ENCODE results near the gene WHRN. TPM values are rescaled to one million over a fixed set of nuclear protein-coding genes. Genes with fewer than 3 reads are reported as not detected.
A peak's percentile ranks its signal among the peaks of the same experiment; 100 is the strongest.

Gene WHRN
- total and polyA plus RNA-seq, 2 experiments from 2014 or later, result 8.3 to 8.9 TPM

DNA sequence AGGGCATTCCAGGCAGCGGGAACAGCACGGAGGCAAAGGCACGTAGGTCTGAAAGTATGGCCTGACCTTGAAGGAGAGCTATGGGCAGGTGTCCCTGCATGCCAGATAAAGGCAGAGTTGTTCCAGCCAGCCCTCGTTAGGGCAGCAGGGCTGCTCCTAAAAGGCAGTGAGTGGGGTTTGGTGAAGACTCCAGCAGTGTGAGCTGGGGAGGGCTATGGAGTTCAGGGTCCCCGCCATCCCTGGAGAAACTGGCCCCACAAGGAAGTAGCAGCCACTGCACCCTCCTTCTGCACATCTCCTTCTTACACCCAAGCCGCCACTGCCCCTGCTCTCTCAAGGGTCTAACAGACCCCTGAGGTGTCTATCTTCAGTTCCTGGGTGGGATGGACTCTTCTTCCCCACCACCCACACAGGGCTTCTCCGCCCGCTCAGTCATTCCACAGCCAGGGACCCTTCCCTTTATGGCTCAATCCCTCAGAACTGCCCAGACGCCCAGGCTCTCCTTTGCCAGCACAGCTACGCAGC is 118.8 kb downstream of the WHRN start (continued):
- TF ChIP-seq NANOG (IDR thresholded peaks at IDR 0.05; ENCODE audit: borderline replicate concordance), result no peak
- no peak for TF ChIP-seq ZNF114 (CRISPR knock-in tag; IDR thresholded peaks at IDR 0.05)

DNA sequence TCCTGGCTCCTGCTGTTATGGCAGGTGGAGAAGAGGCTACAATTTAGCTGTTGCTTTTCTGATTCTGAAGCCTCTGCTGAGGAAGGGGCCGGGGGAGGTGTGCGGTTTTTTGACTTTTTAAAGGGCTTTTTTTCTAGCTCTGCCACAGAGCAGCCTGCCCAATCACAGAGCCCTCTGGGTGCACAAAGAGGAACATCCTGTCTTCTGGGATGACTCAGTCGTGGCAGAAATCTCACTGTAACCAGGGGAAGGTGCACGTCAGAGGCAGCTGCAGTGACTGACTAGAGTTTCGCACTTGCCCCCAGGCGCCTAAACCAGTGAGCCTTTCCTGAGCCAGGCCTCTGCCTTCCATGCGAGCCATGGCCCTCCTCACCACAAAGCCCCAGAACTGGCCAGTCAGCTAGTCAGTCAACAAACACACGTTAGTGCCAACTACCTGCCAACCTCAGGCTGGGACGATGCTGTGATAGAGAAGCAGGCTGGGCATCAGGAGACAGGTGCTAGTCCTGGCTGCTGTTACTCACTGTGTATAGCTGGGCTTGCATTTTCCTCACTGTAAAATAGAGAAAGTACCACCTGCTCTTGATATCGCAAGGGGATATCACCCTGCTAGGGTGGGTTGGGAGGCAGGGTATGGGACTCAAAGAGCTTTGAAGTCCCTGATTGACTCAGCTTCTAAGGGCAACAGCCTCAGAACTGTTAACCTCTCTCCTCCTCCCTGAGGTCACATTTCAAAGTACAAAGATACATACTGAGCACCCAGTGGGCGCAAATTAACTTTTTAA is 119.7 kb downstream of the WHRN start:
- Mint-ChIP-seq H3K36me3 (ENCODE audit: low read depth) (peaks cover 3% of the 10 kb centered on the region; the same call in 2 of the 3 replicates), H3K27me3 (ENCODE audit: insufficient read depth, low read depth, poor library complexity) (peaks cover 18% of the 10 kb centered on the region), H3K9me3 (no peaks in the 10 kb centered on the region), H3K4me3 (peak overlapping the region; percentile 50), H3K4me1 (peaks cover 87% of the 10 kb centered on the region), H3K27ac (peak overlapping the region; percentile 79)
- Histone ChIP-seq H3K27ac (ENCODE audit: low read depth) (no peak overlapping the region; the same call in 1 of the 2 replicates), H2AFZ (no peak overlapping the region), H4K20me1 (replicated peaks; ENCODE audit: insufficient read depth) (no peaks in the 10 kb centered on the region), H3K79me2 (replicated peaks; ENCODE audit: insufficient read depth) (no peaks in the 10 kb centered on the region; the same call in 1 of the 2 replicates), H3K4me1 (ENCODE audit: insufficient read depth) (peaks cover 58% of the 10 kb centered on the region), H3K4me3 (no peak overlapping the region), H3K36me3 (ENCODE audit: insufficient read depth) (no peaks in the 10 kb centered on the region), H3K9me2 (ENCODE audit: insufficient read depth) (no peaks in the 10 kb centered on the region), H3K27me3 (ENCODE audit: insufficient read depth) (no peaks in the 10 kb centered on the region), H3K4me2 (peak overlapping the region; percentile 41; the same call in 1 of the 2 replicates), H3F3A (replicated peaks; ENCODE audit: low read depth) (peaks cover 8% of the 10 kb centered on the region; the same call in 1 of the 2 replicates)
- ATAC-seq (no peak), DNase-seq (ENCODE audit: low spot score) (no peak)
- TF ChIP-seq NANOG (IDR thresholded peaks at IDR 0.05; ENCODE audit: borderline replicate concordance) (no peak), POLR2AphosphoS5 (IDR thresholded peaks at IDR 0.05; ENCODE audit: low read depth) (no peak), STAT1 (IDR thresholded peaks at IDR 0.05; ENCODE audit: unreplicated experiment) (no peak), CREB1 (CRISPR knock-in tag; IDR thresholded peaks at IDR 0.05; ENCODE audit: low read depth) (no peak)
- TF ChIP-seq, protein P1, sequence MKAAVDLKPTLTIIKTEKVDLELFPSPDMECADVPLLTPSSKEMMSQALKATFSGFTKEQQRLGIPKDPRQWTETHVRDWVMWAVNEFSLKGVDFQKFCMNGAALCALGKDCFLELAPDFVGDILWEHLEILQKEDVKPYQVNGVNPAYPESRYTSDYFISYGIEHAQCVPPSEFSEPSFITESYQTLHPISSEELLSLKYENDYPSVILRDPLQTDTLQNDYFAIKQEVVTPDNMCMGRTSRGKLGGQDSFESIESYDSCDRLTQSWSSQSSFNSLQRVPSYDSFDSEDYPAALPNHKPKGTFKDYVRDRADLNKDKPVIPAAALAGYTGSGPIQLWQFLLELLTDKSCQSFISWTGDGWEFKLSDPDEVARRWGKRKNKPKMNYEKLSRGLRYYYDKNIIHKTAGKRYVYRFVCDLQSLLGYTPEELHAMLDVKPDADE (IDR thresholded peaks at IDR 0.05), result no peak

DNA sequence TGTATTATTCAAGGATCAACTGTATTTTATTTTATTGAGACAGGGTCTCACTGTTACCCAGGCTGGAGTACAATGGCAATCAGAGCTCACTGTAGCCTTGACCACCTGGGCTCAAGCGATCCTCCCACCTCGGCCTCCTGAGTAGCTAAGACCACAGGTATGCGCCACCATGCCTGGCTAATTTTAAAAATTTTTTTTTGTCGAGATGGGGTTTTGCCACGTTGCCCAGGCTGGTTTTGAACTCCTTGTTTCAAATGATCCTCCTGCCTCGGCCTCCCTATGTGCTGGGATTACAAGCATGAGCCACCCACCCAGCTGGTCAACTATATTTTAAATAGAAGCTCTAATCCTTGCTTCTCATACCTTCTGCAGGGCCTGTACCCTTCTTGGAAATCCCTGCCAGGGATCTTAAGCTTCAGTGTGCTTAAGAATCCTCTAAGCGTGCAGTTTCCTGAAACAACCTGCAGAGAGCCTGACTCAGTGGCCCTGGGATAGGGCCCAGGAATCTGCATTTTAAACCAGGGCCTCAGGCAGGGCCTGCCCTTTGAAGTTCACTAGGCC is 120.4 kb downstream of the WHRN start:
- no peaks in the 10 kb centered on the region for H4K20me1 ChIP-seq (replicated peaks; ENCODE audit: insufficient read depth)
- no peak overlapping the region for H2AFZ ChIP-seq
- H3K4me3 ChIP-seq, result no peak overlapping the region
- Mint-ChIP-seq H3K36me3 (ENCODE audit: low read depth) (peaks cover 7% of the 10 kb centered on the region), H3K4me3 (no peak overlapping the region; the same call in 2 of the 3 replicates), H3K9me3 (no peaks in the 10 kb centered on the region), H3K27ac (no peak overlapping the region), H3K27me3 (ENCODE audit: insufficient read depth, low read depth, poor library complexity) (peaks cover 19% of the 10 kb centered on the region), H3K4me1 (peaks cover 84% of the 10 kb centered on the region)
- no peak overlapping the region; the same call in 1 of the 2 replicates for H3K27ac ChIP-seq (ENCODE audit: low read depth)
- no peaks in the 10 kb centered on the region for H3K9me2 ChIP-seq (ENCODE audit: insufficient read depth)
- peaks cover 64% of the 10 kb centered on the region for H3K4me1 ChIP-seq (ENCODE audit: insufficient read depth)
- H3K79me2 ChIP-seq (replicated peaks; ENCODE audit: insufficient read depth), result no peaks in the 10 kb centered on the region; the same call in 1 of the 2 replicates
- DNase-seq (ENCODE audit: low spot score), result no peak
- ATAC-seq, result no peak
- H3K27me3 ChIP-seq (ENCODE audit: insufficient read depth), result no peaks in the 10 kb centered on the region
- no peaks in the 10 kb centered on the region for H3K36me3 ChIP-seq (ENCODE audit: insufficient read depth)
- H3K4me2 ChIP-seq, result peak overlapping the region; percentile 38; the same call in 1 of the 2 replicates
- H3F3A ChIP-seq (replicated peaks; ENCODE audit: low read depth), result peaks cover 8% of the 10 kb centered on the region; the same call in 1 of the 2 replicates
- TF ChIP-seq ZNF331 (CRISPR knock-in tag; IDR thresholded peaks at IDR 0.05; ENCODE audit: low read depth) (no peak), ZNF114 (CRISPR knock-in tag; IDR thresholded peaks at IDR 0.05) (no peak), STAT1 (IDR thresholded peaks at IDR 0.05; ENCODE audit: unreplicated experiment) (no peak), CREB1 (CRISPR knock-in tag; IDR thresholded peaks at IDR 0.05; ENCODE audit: low read depth) (no peak), JUNB (IDR thresholded peaks at IDR 0.05; ENCODE audit: unreplicated experiment) (no peak), EZH2phosphoT487 (IDR thresholded peaks at IDR 0.05; ENCODE audit: unreplicated experiment) (no peak), NANOG (IDR thresholded peaks at IDR 0.05; ENCODE audit: borderline replicate concordance) (no peak)
- TF ChIP-seq, protein P1 (IDR thresholded peaks at IDR 0.05), result no peak
- TF ChIP-seq, protein P2, sequence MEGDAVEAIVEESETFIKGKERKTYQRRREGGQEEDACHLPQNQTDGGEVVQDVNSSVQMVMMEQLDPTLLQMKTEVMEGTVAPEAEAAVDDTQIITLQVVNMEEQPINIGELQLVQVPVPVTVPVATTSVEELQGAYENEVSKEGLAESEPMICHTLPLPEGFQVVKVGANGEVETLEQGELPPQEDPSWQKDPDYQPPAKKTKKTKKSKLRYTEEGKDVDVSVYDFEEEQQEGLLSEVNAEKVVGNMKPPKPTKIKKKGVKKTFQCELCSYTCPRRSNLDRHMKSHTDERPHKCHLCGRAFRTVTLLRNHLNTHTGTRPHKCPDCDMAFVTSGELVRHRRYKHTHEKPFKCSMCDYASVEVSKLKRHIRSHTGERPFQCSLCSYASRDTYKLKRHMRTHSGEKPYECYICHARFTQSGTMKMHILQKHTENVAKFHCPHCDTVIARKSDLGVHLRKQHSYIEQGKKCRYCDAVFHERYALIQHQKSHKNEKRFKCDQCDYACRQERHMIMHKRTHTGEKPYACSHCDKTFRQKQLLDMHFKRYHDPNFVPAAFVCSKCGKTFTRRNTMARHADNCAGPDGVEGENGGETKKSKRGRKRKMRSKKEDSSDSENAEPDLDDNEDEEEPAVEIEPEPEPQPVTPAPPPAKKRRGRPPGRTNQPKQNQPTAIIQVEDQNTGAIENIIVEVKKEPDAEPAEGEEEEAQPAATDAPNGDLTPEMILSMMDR (conservative IDR thresholded peaks at IDR 0.05; ENCODE audit: low read depth in 2 of 2), result no peak

Data from GM23338 (cell line).